Liver (tissue), 9 donors: ENCODE measurements around the gene ECM1. TPM values are rescaled to one million over a fixed set of nuclear protein-coding genes. Genes with fewer than 3 reads are reported as not detected.
A peak's percentile ranks its signal among the peaks of the same experiment; 100 is the strongest.

Experiments used
- DNase-seq: peaks from one replicate; pipeline ENCODE4 v3.0.0-alpha.2; 2017; ENCODE audit warnings: low spot score
- H3K27ac ChIP-seq, 2 donors: one replicate each; pipeline ENCODE4 v1.7.0; 2013; ENCODE audit warnings: inconsistent platforms in 2 of 2, low read length in 2 of 2, control low read depth in 1 of 2, low read depth in 1 of 2, mild to moderate bottlenecking in 1 of 2
- H3K27me3 ChIP-seq, 4 donors: one replicate each; pipeline versions ENCODE4 v1.6.1 to v1.7.0; 2013; ENCODE audit warnings: low read length in 3 of 4, inconsistent platforms in 1 of 4, mild to moderate bottlenecking in 1 of 4, moderate library complexity in 1 of 4; ENCODE audit not compliant: control insufficient read depth in 4 of 4, insufficient read depth in 4 of 4
- H3K36me3 ChIP-seq, 4 donors: one replicate each; pipeline versions ENCODE4 v1.6.1 to v1.7.0; 2013; ENCODE audit warnings: low read length in 3 of 4, mild to moderate bottlenecking in 3 of 4, low read depth in 1 of 4, moderate library complexity in 1 of 4; ENCODE audit not compliant: control insufficient read depth in 4 of 4, insufficient read depth in 3 of 4
- H3K4me1 ChIP-seq, 4 donors: one replicate each; pipeline versions ENCODE4 v1.6.1 to v1.7.0; 2013; ENCODE audit warnings: low read length in 3 of 4, mild to moderate bottlenecking in 3 of 4, moderate library complexity in 1 of 4; ENCODE audit not compliant: control insufficient read depth in 4 of 4, insufficient read depth in 4 of 4
- H3K4me3 ChIP-seq, 3 donors: one replicate each; pipeline versions ENCODE4 v1.6.1 to v1.7.0; 2013; ENCODE audit warnings: low read length in 3 of 3, control low read depth in 1 of 3, low read depth in 1 of 3, mild to moderate bottlenecking in 1 of 3
- H3K9ac ChIP-seq, 2 donors: one replicate each; pipeline ENCODE4 v1.7.0; 2013; ENCODE audit warnings: low read length in 2 of 2, mild to moderate bottlenecking in 2 of 2, moderate library complexity in 2 of 2, control low read depth in 1 of 2, low read depth in 1 of 2
- H3K9me3 ChIP-seq, 4 donors: one replicate each; pipeline versions ENCODE4 v1.6.1 to v1.7.0; 2013; ENCODE audit warnings: low read length in 3 of 4; ENCODE audit not compliant: control insufficient read depth in 4 of 4
- ATF3 ChIP-seq: IDR thresholded peaks from 2 replicates; pipeline ENCODE4 v1.6.1; 2016; ENCODE audit warnings: antibody characterized with exemption
- CTCF ChIP-seq: fragments of 150-350 bp; IDR thresholded peaks from 2 replicates; pipeline ENCODE4 v1.5.1; 2017; ENCODE audit warnings: improper control_type of control experiment, low read depth, low read length; ENCODE audit not compliant: missing input control
- EGR1 ChIP-seq, 2 donors: IDR thresholded peaks; 2 replicates each; pipeline ENCODE4 v1.6.1; 2016 to 2018; ENCODE audit warnings: antibody characterized with exemption in 2 of 2, low read depth in 2 of 2
- FOXA1 ChIP-seq: IDR thresholded peaks from 2 replicates; pipeline ENCODE4 v1.6.1; 2016; ENCODE audit warnings: antibody characterized with exemption
- HNF4A ChIP-seq, 2 donors: conservative IDR thresholded peaks; 2 replicates each; pipeline ENCODE4 v1.6.1; 2016; ENCODE audit warnings: antibody characterized with exemption in 2 of 2, mild to moderate bottlenecking in 2 of 2
- JUND ChIP-seq, 2 donors: IDR thresholded peaks; 2 replicates each; pipeline ENCODE4 v1.6.1; 2016; ENCODE audit warnings: antibody characterized with exemption in 2 of 2
- MAX ChIP-seq: IDR thresholded peaks from 2 replicates; pipeline ENCODE4 v1.6.1; 2016; ENCODE audit warnings: antibody characterized with exemption
- NR2F2 ChIP-seq: IDR thresholded peaks from 2 replicates; pipeline ENCODE4 v1.6.1; 2016; ENCODE audit warnings: antibody characterized with exemption
- SP1 ChIP-seq: IDR thresholded peaks from 2 replicates; pipeline ENCODE4 v1.6.1; 2018; ENCODE audit warnings: antibody characterized with exemption, mild to moderate bottlenecking
- ZBTB33 ChIP-seq: IDR thresholded peaks from 2 replicates; pipeline ENCODE4 v1.6.1; 2016; ENCODE audit warnings: antibody characterized with exemption
- WGBS: extraction: QIAGEN DNeasy Blood & Tissue Kit; methylation state at CpG from one replicate; pipeline ENCODE4 v1.1.7; 2013; 5-methylcytosine and 5-hydroxymethylcytosine counted together
- polyA plus RNA-seq, 2 donors: library from polyadenylated mRNA; stranded (reverse) in 1 of 2; unstranded in 1 of 2; fragments of 200-250 nt in 1 of 2; fragments of >200 nt in 1 of 2; fragmentation: Nextera tagmentation in 1 of 2; extraction: Ambion mirVana in 1 of 2; gene quantifications; one replicate each; pipeline versions ENCODE4 v1.2.1 to v1.2.3, GENCODE V29; 2013 to 2015
- total RNA-seq, 2 donors: library from RNA; depleted of rRNA; stranded (reverse); fragments of >200 nt; gene quantifications; one replicate each; pipeline ENCODE4 v1.2.3, GENCODE V29; 2014
- donor health status: healthy.
- donor health status: healthy.
- donor health status: healthy.
- donor health status: healthy.
- donor health status: healthy.

Gene ECM1
- total and polyA plus RNA-seq, 4 donors = 5.1 to 22.5 (median 12.6) TPM

GRCh38 chr1:150498342-150498741 is 9.6 kb upstream of the ECM1 start (continued):
- no peak for TF ChIP-seq ZBTB33

- H3K36me3 ChIP-seq = peaks cover 7 to 40% (median 31%) of the 10 kb centered on the region in 4 donors
- no peak overlapping the region for H3K4me3 ChIP-seq
- no peaks in the 10 kb centered on the region for H3K9me3 ChIP-seq
- H3K27ac ChIP-seq = no peak overlapping the region
- H3K27me3 ChIP-seq = no peaks in the 10 kb centered on the region
- no peak for DNase-seq
- WGBS = 76% methylated on average over 6 of the region's 6 CpGs
- H3K9ac ChIP-seq = no peak overlapping the region
- peaks cover 0 to 3% (median 0%) of the 10 kb centered on the region in 4 donors for H3K4me1 ChIP-seq
- TF ChIP-seq SP1 (no peak), ATF3 (no peak), EGR1 (IDR thresholded peaks at IDR 0.05; ENCODE audit: low read depth in 2 of 2) (no peak), HNF4A (conservative IDR thresholded peaks at IDR 0.05) (no peak), FOXA1 (no peak), JUND (IDR thresholded peaks at IDR 0.05) (no peak), MAX (no peak), CTCF (no peak), ZBTB33 (no peak), NR2F2 (no peak)
Measured at GRCh38 chr1:150505431-150505830, 2.5 kb upstream of the ECM1 start.

GRCh38 chr1:150508982-150509381 is 1.1 kb downstream of the ECM1 start:
- Histone ChIP-seq H3K9me3 (no peaks in the 10 kb centered on the region), H3K4me1 (peaks cover 0 to 3% (median 0%) of the 10 kb centered on the region in 4 donors), H3K9ac (no peak overlapping the region), H3K27me3 (no peaks in the 10 kb centered on the region), H3K36me3 (peaks cover 3 to 32% (median 26%) of the 10 kb centered on the region in 4 donors), H3K27ac (peak overlapping the region in 1 of 2 donors; percentile 22), H3K4me3 (no peak overlapping the region)
- 78% methylated on average over 4 of the region's 4 CpGs for WGBS
- TF ChIP-seq ZBTB33 = no peak
- no peak for TF ChIP-seq ATF3
- no peak for DNase-seq
